OCI-LY7 (cell line): ENCODE data around the gene ZNHIT1. TPM values are rescaled to one million over a fixed set of nuclear protein-coding genes. Genes with fewer than 3 reads are reported as not detected.

Experiments used
- BruUV-seq: library from RNA; stranded (reverse); fragments of 400-500 nt; replicated peaks from 2 replicates; lab custom pipeline; 2021; lab: Mats Ljungman, UMichigan
- CTCF ChIA-PET: fragments of 300-600 bp; sonication (Branson Sonifier 250); formaldehyde crosslinking; loops from one replicate; lab custom pipeline; 2022; ENCODE audit warnings: antibody characterized with exemption; ENCODE audit not compliant: unreplicated experiment; lab: Charles Lee
- POLR2A ChIA-PET: fragments of 300-600 bp; sonication (Branson Sonifier 250); formaldehyde crosslinking; loops from one replicate; lab custom pipeline; 2022; ENCODE audit warnings: antibody characterized with exemption; lab: Charles Lee
- DNase-seq: peaks from one replicate; pipeline ENCODE4 v3.0.0-alpha.2; 2015; ENCODE audit warnings: low spot score
- H2AFZ ChIP-seq: fragments of 200-600 bp; sonication (generic), shearing (Covaris generic); 2 replicates; pipeline ENCODE4 v1.6.1; 2014; ENCODE audit warnings: mild to moderate bottlenecking, antibody characterized with exemption, low read length, moderate library complexity
- H3K27ac ChIP-seq: fragments of 200-600 bp; sonication (generic); 2 replicates; pipeline ENCODE4 v1.5.1; 2014; ENCODE audit warnings: mixed run types, low read depth, mild to moderate bottlenecking, moderate library complexity, low read length, inconsistent platforms; ENCODE audit not compliant: poor library complexity, severe bottlenecking
- H3K36me3 ChIP-seq: fragments of 200-600 bp; sonication (generic); 2 replicates; pipeline ENCODE4 v1.6.1; 2014; ENCODE audit warnings: mild to moderate bottlenecking, antibody characterized with exemption, low read length, moderate library complexity, mixed read lengths; ENCODE audit not compliant: insufficient read depth
- H3K4me1 ChIP-seq: fragments of 200-600 bp; sonication (generic); 2 replicates; pipeline ENCODE4 v1.5.1; 2014; ENCODE audit warnings: mild to moderate bottlenecking, low read length; ENCODE audit not compliant: insufficient read depth, poor library complexity, severe bottlenecking
- H3K4me2 ChIP-seq: fragments of 200-600 bp; sonication (generic); 2 replicates; pipeline ENCODE4 v1.6.1; 2014; ENCODE audit warnings: mild to moderate bottlenecking, low read length
- H3K4me3 ChIP-seq: fragments of 200-600 bp; sonication (generic); 2 replicates; pipeline ENCODE4 v1.5.1; 2014; ENCODE audit warnings: mild to moderate bottlenecking, low read depth, low read length; ENCODE audit not compliant: poor library complexity, severe bottlenecking
- H3K79me2 ChIP-seq: fragments of 200-600 bp; sonication (generic); 2 replicates; pipeline ENCODE4 v1.6.1; 2016; ENCODE audit warnings: low read depth, mild to moderate bottlenecking, low read length, moderate library complexity, mixed read lengths; ENCODE audit not compliant: insufficient read depth
- H3K9me2 ChIP-seq: fragments of 200-600 bp; sonication (generic); 2 replicates; pipeline ENCODE4 v1.6.1; 2016; ENCODE audit warnings: mild to moderate bottlenecking, low read length, mixed read lengths; ENCODE audit not compliant: insufficient read depth
- H3K9me3 ChIP-seq: fragments of 200-600 bp; sonication (generic); 2 replicates; pipeline ENCODE4 v1.6.1; 2014; ENCODE audit warnings: mild to moderate bottlenecking, mixed run types, low read length, mixed read lengths
- H4K20me1 ChIP-seq: fragments of 200-600 bp; sonication (generic); 2 replicates; pipeline ENCODE4 v1.6.1; 2014; ENCODE audit warnings: mild to moderate bottlenecking, antibody characterized with exemption, low read length, moderate library complexity, mixed read lengths; ENCODE audit not compliant: insufficient read depth
- CTCF ChIP-seq: fragments of 200-600 bp; sonication (generic); conservative IDR thresholded peaks from 2 replicates; pipeline ENCODE4 v1.5.1; 2014; ENCODE audit warnings: mild to moderate bottlenecking, antibody characterized with exemption, low read length, moderate library complexity, mixed read lengths
- EZH2phosphoT487 ChIP-seq: fragments of 200-600 bp; sonication (generic); IDR thresholded peaks from 2 replicates; pipeline ENCODE4 v1.6.1; 2018; ENCODE audit warnings: low read depth, borderline replicate concordance, mild to moderate bottlenecking, mixed run types, antibody characterized with exemption, low read length, moderate library complexity, mixed read lengths
- intact Hi-C: fragments of 100-400 bp; cut with micrococcal nuclease; formaldehyde crosslinking; loops from one replicate; pipeline ENCODE4 v1.10.0; 2022; ENCODE audit not compliant: unreplicated experiment
- small RNA-seq: library from RNA; depleted of rRNA; stranded (forward); fragments of <200 nt; gene quantifications from one replicate; pipeline ENCODE3, GENCODE V24; 2014
- total RNA-seq, 2 experiments: library from RNA; depleted of rRNA in 1 of 2; stranded (reverse); fragments of >200 nt in 1 of 2; shearing (Covaris generic) in 1 of 2; gene quantifications; 2 replicates each; pipeline ENCODE4 v1.2.3, GENCODE V29; 2014 to 2022

ZNHIT1 gene
- total RNA-seq, 2 experiments from 2014 or later = 44.3 to 77.3 TPM

- Histone ChIP-seq H3K79me2 (no peaks in the 10 kb centered on the region), H3K36me3 (no peaks in the 10 kb centered on the region), H3K4me3 (no peak overlapping the region), H4K20me1 (no peaks in the 10 kb centered on the region), H3K9me3 (no peaks in the 10 kb centered on the region), H3K27ac (no peak overlapping the region), H2AFZ (no peak overlapping the region), H3K4me2 (no peak overlapping the region), H3K9me2 (no peaks in the 10 kb centered on the region), H3K4me1 (no peaks in the 10 kb centered on the region)
- CTCF ChIA-PET = no interaction called here
- intact Hi-C loops = no loop called here
- POLR2A ChIA-PET = no interaction called here
- no peak for DNase-seq
- no TSS peak for BruUV-seq
- TF ChIP-seq EZH2phosphoT487 = no peak
- no peak for TF ChIP-seq CTCF
These were observed 55.2 kb downstream of the ZNHIT1 start for GRCh38 chr7:101273206-101273605.

Small RNAs within 50 kb of the gene (small RNA-seq; reads per million reads assigned to genes)
- gene RNU6-1104P = not detected

Other genes with a start within 250 kb of the ZNHIT1 start
- not detected in 2 replicates for gene MUC12, start 248.6 kb upstream of the ZNHIT1 start, total RNA-seq (2014; rRNA removed; shearing (Covaris generic))
- gene MUC12, start 248.6 kb upstream of the ZNHIT1 start, total RNA-seq (2022) = not detected in 2 replicates
- not detected in 2 replicates for gene MUC17, start 198.1 kb upstream of the ZNHIT1 start, total RNA-seq (2014; rRNA removed; shearing (Covaris generic))
- not detected in 2 replicates for gene MUC17, start 198.1 kb upstream of the ZNHIT1 start, total RNA-seq (2022)
- gene TRIM56, start 132.7 kb upstream of the ZNHIT1 start, total RNA-seq (2014; rRNA removed; shearing (Covaris generic)) = 15.6 and 16.7 TPM in 2 replicates
- gene TRIM56, start 132.7 kb upstream of the ZNHIT1 start, total RNA-seq (2022) = 47.3 and 51.9 TPM in 2 replicates
- gene SERPINE1, start 91.1 kb upstream of the ZNHIT1 start, total RNA-seq (2014; rRNA removed; shearing (Covaris generic)) = not detected in 2 replicates
- 0.30 and 0.42 TPM in 2 replicates for gene SERPINE1, start 91.1 kb upstream of the ZNHIT1 start, total RNA-seq (2022)
- 57.9 and 88.0 TPM in 2 replicates for gene AP1S1, start 63.7 kb upstream of the ZNHIT1 start, total RNA-seq (2014; rRNA removed; shearing (Covaris generic))
- gene AP1S1, start 63.7 kb upstream of the ZNHIT1 start, total RNA-seq (2022) = 58.3 and 67.3 TPM in 2 replicates
- gene VGF, start 52.6 kb upstream of the ZNHIT1 start, total RNA-seq (2014; rRNA removed; shearing (Covaris generic)) = not detected in 2 replicates
- gene VGF, start 52.6 kb upstream of the ZNHIT1 start, total RNA-seq (2022) = 1.5 TPM in 2 replicates
- 0.22 TPM in 1 of 2 replicates, not detected in the other for gene NAT16, start 37.9 kb upstream of the ZNHIT1 start, total RNA-seq (2014; rRNA removed; shearing (Covaris generic))
- not detected in 2 replicates for gene NAT16, start 37.9 kb upstream of the ZNHIT1 start, total RNA-seq (2022)
- gene MOGAT3, start 17.1 kb upstream of the ZNHIT1 start, total RNA-seq (2014; rRNA removed; shearing (Covaris generic)) = not detected in 2 replicates
- gene MOGAT3, start 17.1 kb upstream of the ZNHIT1 start, total RNA-seq (2022) = not detected in 2 replicates
- 9.2 and 12.1 TPM in 2 replicates for gene PLOD3, start 584 bp upstream of the ZNHIT1 start, total RNA-seq (2014; rRNA removed; shearing (Covaris generic))
- 25.0 and 30.5 TPM in 2 replicates for gene PLOD3, start 584 bp upstream of the ZNHIT1 start, total RNA-seq (2022)
- 15.9 and 17.8 TPM in 2 replicates for gene CLDN15, start 19.6 kb downstream of the ZNHIT1 start, total RNA-seq (2014; rRNA removed; shearing (Covaris generic))
- 31.9 and 34.8 TPM in 2 replicates for gene CLDN15, start 19.6 kb downstream of the ZNHIT1 start, total RNA-seq (2022)
- gene FIS1, start 26.9 kb downstream of the ZNHIT1 start, total RNA-seq (2014; rRNA removed; shearing (Covaris generic)) = 92.7 and 114 TPM in 2 replicates
- 93.4 and 102 TPM in 2 replicates for gene FIS1, start 26.9 kb downstream of the ZNHIT1 start, total RNA-seq (2022)
- gene IFT22, start 103.6 kb downstream of the ZNHIT1 start, total RNA-seq (2014; rRNA removed; shearing (Covaris generic)) = 8.7 and 14.6 TPM in 2 replicates
- gene IFT22, start 103.6 kb downstream of the ZNHIT1 start, total RNA-seq (2022) = 13.2 and 14.1 TPM in 2 replicates
- gene COL26A1, start 144.7 kb downstream of the ZNHIT1 start, total RNA-seq (2014; rRNA removed; shearing (Covaris generic)) = not detected in 2 replicates
- gene COL26A1, start 144.7 kb downstream of the ZNHIT1 start, total RNA-seq (2022) = not detected in 2 replicates